Tibial nerve (tissue), 4 donors: ENCODE results near the gene DLX3. TPM values are rescaled to one million over a fixed set of nuclear protein-coding genes. Genes with fewer than 3 reads are reported as not detected.

Experiments used
- DNase-seq, 2 donors: peaks; one replicate each; pipeline ENCODE4 v3.0.0-alpha.2; 2019; ENCODE audit warnings: low spot score in 2 of 2
- H3K27ac ChIP-seq, 4 donors: fragments of 200-600 bp; sonication (generic) in 3 of 4; one replicate each; pipeline ENCODE4 v1.5.1; 2017 to 2019; ENCODE audit warnings: mild to moderate bottlenecking in 1 of 4
- H3K27me3 ChIP-seq, 2 donors: fragments of 200-600 bp; sonication (generic) in 1 of 2; one replicate each; pipeline versions ENCODE4 v1.5.1 to v1.6.0; 2017 to 2019
- H3K36me3 ChIP-seq, 3 donors: fragments of 200-600 bp; sonication (generic); one replicate each; pipeline ENCODE4 v1.5.1; 2018 to 2019
- H3K4me1 ChIP-seq, 4 donors: fragments of 200-600 bp; sonication (generic) in 3 of 4; one replicate each; pipeline ENCODE4 v1.5.1; 2017 to 2019
- H3K4me3 ChIP-seq, 4 donors: fragments of 200-600 bp; sonication (generic) in 3 of 4; one replicate each; pipeline ENCODE4 v1.5.1; 2017 to 2019; ENCODE audit warnings: mild to moderate bottlenecking in 1 of 4, moderate library complexity in 1 of 4
- H3K9me3 ChIP-seq, 4 donors: fragments of 200-600 bp; sonication (generic) in 3 of 4; one replicate each; pipeline ENCODE4 v1.5.1; 2017 to 2019
- EP300 ChIP-seq, 2 donors: sonication (generic); formaldehyde crosslinking; IDR thresholded peaks; one replicate each; pipeline ENCODE4 v1.6.1; 2017; ENCODE audit warnings: antibody characterized with exemption in 2 of 2, mild to moderate bottlenecking in 1 of 2
- POLR2A ChIP-seq, 2 donors: fragments of 450-650 bp; IDR thresholded peaks; one replicate each; pipeline ENCODE4 v1.6.1; 2017; ENCODE audit warnings: antibody characterized with exemption in 2 of 2, mild to moderate bottlenecking in 2 of 2, moderate library complexity in 2 of 2
- WGBS, 2 donors: methylation state at CpG; one replicate each; pipeline ENCODE4 v1.1.5; 2018; 5-methylcytosine and 5-hydroxymethylcytosine counted together
- total RNA-seq, 4 donors: library from RNA; depleted of rRNA; stranded (reverse); fragments of >200 nt; gene quantifications; one replicate each; pipeline ENCODE4 v1.1.0, GENCODE V29; 2016
- TF ChIP-seq, protein P1 (sequence below), 5 experiments: fragments of 200-600 bp in 3 of 5; fragments of 450-650 bp in 2 of 5; sonication (generic) in 3 of 5; IDR thresholded peaks; one replicate each; pipeline ENCODE4 v1.5.1; 2016 to 2019; ENCODE audit warnings: antibody characterized with exemption in 5 of 5, mild to moderate bottlenecking in 3 of 5, moderate library complexity in 2 of 5

DLX3 gene
- total RNA-seq, 4 donors from 2014 or later = 0.30 TPM; not detected in 3

DNA sequence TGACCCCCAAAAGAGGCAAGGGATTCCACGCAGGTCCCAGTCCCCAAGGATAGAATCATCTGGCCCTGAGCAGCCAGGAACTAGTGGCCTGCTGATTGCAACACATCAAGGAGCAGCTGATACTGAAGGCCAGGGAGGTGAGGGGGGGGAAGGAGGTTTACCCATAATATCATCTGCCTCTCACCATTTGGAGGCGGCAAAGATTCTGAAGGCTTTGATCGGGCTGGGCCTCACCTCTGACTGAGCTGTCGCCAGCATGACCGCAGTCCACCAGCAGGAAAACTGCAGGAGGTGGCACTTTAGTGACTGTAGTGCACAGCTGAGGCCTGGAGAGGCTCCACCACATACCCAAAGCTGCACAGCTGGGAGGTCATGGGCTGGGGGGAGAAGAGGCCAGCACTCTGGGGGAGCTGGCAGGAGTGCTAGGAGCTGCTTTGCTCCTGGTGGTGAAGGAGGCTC lies 40.4 kb upstream of the DLX3 start:
- peak overlapping the region in 2 of 4 donors; percentile 1 to 11 for H3K27ac ChIP-seq
- no peak overlapping the region for H3K4me3 ChIP-seq
- no peaks in the 10 kb centered on the region for H3K36me3 ChIP-seq
- H3K4me1 ChIP-seq = peaks cover 0 to 20% (median 10%) of the 10 kb centered on the region in 4 donors
- H3K27me3 ChIP-seq = no peaks in the 10 kb centered on the region
- TF ChIP-seq, protein P1, sequence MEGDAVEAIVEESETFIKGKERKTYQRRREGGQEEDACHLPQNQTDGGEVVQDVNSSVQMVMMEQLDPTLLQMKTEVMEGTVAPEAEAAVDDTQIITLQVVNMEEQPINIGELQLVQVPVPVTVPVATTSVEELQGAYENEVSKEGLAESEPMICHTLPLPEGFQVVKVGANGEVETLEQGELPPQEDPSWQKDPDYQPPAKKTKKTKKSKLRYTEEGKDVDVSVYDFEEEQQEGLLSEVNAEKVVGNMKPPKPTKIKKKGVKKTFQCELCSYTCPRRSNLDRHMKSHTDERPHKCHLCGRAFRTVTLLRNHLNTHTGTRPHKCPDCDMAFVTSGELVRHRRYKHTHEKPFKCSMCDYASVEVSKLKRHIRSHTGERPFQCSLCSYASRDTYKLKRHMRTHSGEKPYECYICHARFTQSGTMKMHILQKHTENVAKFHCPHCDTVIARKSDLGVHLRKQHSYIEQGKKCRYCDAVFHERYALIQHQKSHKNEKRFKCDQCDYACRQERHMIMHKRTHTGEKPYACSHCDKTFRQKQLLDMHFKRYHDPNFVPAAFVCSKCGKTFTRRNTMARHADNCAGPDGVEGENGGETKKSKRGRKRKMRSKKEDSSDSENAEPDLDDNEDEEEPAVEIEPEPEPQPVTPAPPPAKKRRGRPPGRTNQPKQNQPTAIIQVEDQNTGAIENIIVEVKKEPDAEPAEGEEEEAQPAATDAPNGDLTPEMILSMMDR (IDR thresholded peaks at IDR 0.05) = no peak
- no peak for TF ChIP-seq POLR2A (IDR thresholded peaks at IDR 0.05)
- TF ChIP-seq EP300 (IDR thresholded peaks at IDR 0.05) = no peak
- WGBS, 2 donors = 87 to 93% methylated on average over 5 of the region's 5 CpGs
- H3K9me3 ChIP-seq = no peaks in the 10 kb centered on the region
- DNase-seq = no peak

DNA sequence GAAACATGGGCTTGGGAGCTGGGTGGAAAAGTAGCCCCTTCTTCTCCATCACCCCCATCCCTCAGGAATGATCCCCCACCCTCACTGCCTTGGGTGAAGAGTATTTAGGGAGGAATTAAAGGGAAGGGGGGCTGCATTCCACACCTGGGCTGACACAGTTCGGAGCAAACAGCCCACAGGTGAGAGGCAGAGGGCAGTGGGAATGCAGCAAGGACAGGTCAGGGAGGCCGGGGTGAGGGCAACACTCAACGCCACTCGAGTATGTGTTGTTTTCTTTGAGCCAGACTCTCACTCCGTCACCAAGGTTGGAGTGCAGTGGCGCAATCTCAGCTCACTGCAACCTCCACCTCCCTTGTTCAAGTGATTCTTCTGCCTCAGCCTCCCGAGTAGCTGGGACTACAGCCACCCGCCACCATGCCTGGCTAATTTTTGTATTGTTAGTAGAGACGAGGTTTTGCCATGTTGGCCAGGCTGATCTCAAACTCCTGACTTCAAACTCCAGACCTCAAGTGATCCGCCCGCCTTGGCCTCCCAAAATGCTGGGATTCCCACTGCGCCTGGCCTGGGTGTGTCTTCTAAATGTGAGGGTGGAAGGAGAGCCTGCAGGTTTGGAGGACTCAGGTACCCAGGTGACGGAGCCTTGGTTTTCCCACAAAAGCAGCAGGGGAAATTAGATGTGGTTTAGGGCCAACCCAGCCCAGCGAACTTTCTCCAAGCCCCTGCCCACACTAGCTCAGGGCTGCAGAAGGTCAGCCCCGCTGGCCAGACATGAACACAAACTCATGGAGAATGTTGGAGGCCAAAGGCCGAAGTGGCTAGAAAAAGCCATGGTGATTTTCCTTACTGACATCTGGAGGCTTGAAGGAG lies 39.7 kb upstream of the DLX3 start:
- Histone ChIP-seq H3K9me3 (no peaks in the 10 kb centered on the region), H3K36me3 (no peaks in the 10 kb centered on the region), H3K27ac (peak overlapping the region in 2 of 4 donors; percentile 1 to 11), H3K27me3 (no peaks in the 10 kb centered on the region), H3K4me3 (no peak overlapping the region), H3K4me1 (peaks cover 0 to 20% (median 10%) of the 10 kb centered on the region in 4 donors)
- TF ChIP-seq EP300 (IDR thresholded peaks at IDR 0.05) = no peak
- no peak for TF ChIP-seq POLR2A (IDR thresholded peaks at IDR 0.05)
- TF ChIP-seq, protein P1 (IDR thresholded peaks at IDR 0.05) = no peak
- peak in 1 of 2 donors; percentile 3 for DNase-seq
- WGBS, 2 donors = 79 to 80% methylated on average over 16 of the region's 16 CpGs

DNA sequence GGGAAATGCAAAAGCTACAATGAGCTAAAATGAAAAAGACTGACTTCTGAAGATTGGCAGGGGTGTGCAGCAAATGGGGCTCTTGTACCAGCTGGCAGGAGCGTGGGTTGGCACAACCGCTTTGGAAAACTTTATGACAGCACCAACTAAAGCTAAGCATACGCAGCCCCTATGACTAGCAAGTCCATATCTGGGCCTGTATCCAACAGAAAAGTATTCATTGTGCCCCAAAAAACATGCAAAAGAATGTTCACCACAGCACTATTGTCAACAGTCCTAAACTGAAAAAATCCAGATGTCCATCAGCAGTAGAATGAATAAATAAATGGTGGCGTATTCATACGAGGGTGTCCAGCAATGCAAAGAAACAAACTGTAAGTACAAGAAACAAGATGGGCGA lies 38.3 kb upstream of the DLX3 start:
- TF ChIP-seq EP300 (IDR thresholded peaks at IDR 0.05) = peak in 1 of 2 donors; percentile 40
- TF ChIP-seq, protein P1 (IDR thresholded peaks at IDR 0.05) = no peak
- no peaks in the 10 kb centered on the region for H3K36me3 ChIP-seq
- H3K9me3 ChIP-seq = no peaks in the 10 kb centered on the region
- WGBS, 2 donors = 45 to 48% methylated on average over 6 of the region's 6 CpGs
- peaks cover 0 to 23% (median 10%) of the 10 kb centered on the region in 4 donors for H3K4me1 ChIP-seq
- no peak for DNase-seq
- H3K27me3 ChIP-seq = no peaks in the 10 kb centered on the region
- H3K4me3 ChIP-seq = peak overlapping the region in 1 of 4 donors; percentile 4
- H3K27ac ChIP-seq = peak overlapping the region in 2 of 4 donors; percentile 39 to 70

DNA sequence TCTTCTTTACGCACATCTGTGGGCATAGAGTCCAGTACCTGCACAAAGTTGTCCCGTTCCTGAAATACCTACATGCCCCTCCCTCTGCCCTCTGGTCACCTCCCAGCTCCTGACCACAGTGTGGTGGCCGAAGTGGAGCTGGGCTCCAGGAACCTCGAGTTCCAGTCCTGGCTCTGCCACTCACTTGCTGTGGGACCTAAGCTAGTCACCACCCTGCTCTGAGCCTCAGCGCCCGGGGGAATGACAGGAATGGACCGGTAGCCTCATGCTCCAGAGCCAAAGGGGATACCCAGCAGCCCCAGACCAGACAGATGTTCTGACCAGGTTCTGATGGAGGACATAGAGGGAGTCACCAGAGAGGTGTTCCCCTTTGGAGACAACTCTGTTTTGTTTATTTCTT lies 34.2 kb upstream of the DLX3 start:
- no peak for DNase-seq
- Histone ChIP-seq H3K4me1 (peaks cover 0 to 23% (median 11%) of the 10 kb centered on the region in 4 donors), H3K27me3 (no peaks in the 10 kb centered on the region), H3K4me3 (no peak overlapping the region), H3K9me3 (no peaks in the 10 kb centered on the region), H3K27ac (peak overlapping the region in 2 of 4 donors; percentile 47 to 64), H3K36me3 (no peaks in the 10 kb centered on the region)
- TF ChIP-seq POLR2A (IDR thresholded peaks at IDR 0.05) (no peak), EP300 (IDR thresholded peaks at IDR 0.05) (no peak)
- TF ChIP-seq, protein P1 (IDR thresholded peaks at IDR 0.05) = no peak
- 85 to 86% methylated on average over 7 of the region's 7 CpGs for whole genome bisulfite sequencing, 2 donors

DNA sequence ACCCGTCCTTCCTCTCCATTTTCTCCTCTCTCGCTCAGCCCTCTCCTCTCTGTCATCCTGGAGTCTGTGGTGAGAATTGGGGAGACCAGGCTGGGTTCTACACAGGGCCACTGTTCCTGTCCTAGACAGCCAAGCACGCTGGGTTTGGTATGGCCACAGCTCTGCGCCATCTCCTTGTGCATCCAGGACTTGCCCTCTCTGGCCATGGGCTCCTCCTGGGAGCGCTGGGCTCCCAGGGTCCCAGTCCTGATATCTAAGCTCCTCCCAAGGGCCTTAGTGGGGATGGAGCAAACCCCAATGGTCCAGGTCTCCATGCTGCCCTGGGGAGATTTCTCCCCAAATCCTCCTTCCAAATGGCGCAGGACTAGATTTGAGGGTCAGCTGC lies 33.7 kb upstream of the DLX3 start:
- no peaks in the 10 kb centered on the region for H3K9me3 ChIP-seq
- no peak for DNase-seq
- H3K4me1 ChIP-seq = peaks cover 0 to 22% (median 11%) of the 10 kb centered on the region in 4 donors
- H3K27ac ChIP-seq = peak overlapping the region in 2 of 4 donors; percentile 47 to 64
- H3K4me3 ChIP-seq = no peak overlapping the region
- H3K36me3 ChIP-seq = no peaks in the 10 kb centered on the region
- TF ChIP-seq, protein P1 (IDR thresholded peaks at IDR 0.05) = no peak
- no peak for TF ChIP-seq POLR2A (IDR thresholded peaks at IDR 0.05)
- TF ChIP-seq EP300 (IDR thresholded peaks at IDR 0.05) = no peak
- 75 to 78% methylated on average over 6 of the region's 6 CpGs for WGBS, 2 donors
- H3K27me3 ChIP-seq = no peaks in the 10 kb centered on the region
